Peyer's patch (tissue), 4 donors: ENCODE data around the gene IL20RB. TPM values are rescaled to one million over a fixed set of nuclear protein-coding genes. Genes with fewer than 3 reads are reported as not detected.
A peak's percentile ranks its signal among the peaks of the same experiment; 100 is the strongest.

Source experiments
- DNase-seq, 3 donors: peaks; one replicate each; pipeline ENCODE4 v3.0.0-alpha.2; 2017 to 2019
- H3K27ac ChIP-seq, 4 donors: fragments of 200-600 bp; sonication (generic); one replicate each; pipeline ENCODE4 v1.5.1; 2016 to 2019
- H3K27me3 ChIP-seq, 2 donors: fragments of 200-600 bp; sonication (generic); one replicate each; pipeline ENCODE4 v1.5.1; 2019
- H3K36me3 ChIP-seq, 3 donors: fragments of 200-600 bp; sonication (generic); one replicate each; pipeline ENCODE4 v1.5.1; 2016 to 2019
- H3K4me1 ChIP-seq, 4 donors: fragments of 200-600 bp; sonication (generic); one replicate each; pipeline ENCODE4 v1.5.1; 2016 to 2019
- H3K4me3 ChIP-seq, 4 donors: fragments of 200-600 bp; sonication (generic); 1 replicate in 3 of 4; 2 replicates in 1 of 4; pipeline ENCODE4 v1.5.1; 2016 to 2019; ENCODE audit warnings: mild to moderate bottlenecking in 1 of 4
- H3K9me3 ChIP-seq, 4 donors: fragments of 200-600 bp; sonication (generic); one replicate each; pipeline ENCODE4 v1.5.1; 2016 to 2019; ENCODE audit warnings: mild to moderate bottlenecking in 1 of 4
- CTCF ChIP-seq, 6 experiments: fragments of 450-650 bp in 4 of 6; fragments of 200-600 bp in 2 of 6; sonication (generic) in 1 of 6; IDR thresholded peaks; one replicate each; pipeline ENCODE4 v1.5.1; 2017 to 2019; ENCODE audit warnings: antibody characterized with exemption in 6 of 6, mild to moderate bottlenecking in 3 of 6, moderate library complexity in 1 of 6
- POLR2A ChIP-seq, 2 donors: fragments of 450-650 bp; IDR thresholded peaks; one replicate each; pipeline ENCODE4 v1.5.1; 2017; ENCODE audit warnings: antibody characterized with exemption in 2 of 2, mild to moderate bottlenecking in 2 of 2, moderate library complexity in 2 of 2
- total RNA-seq, 4 donors: library from RNA; depleted of rRNA; stranded (reverse); fragments of >200 nt; gene quantifications; one replicate each; pipeline ENCODE4 v1.1.0, GENCODE V29; 2016

The IL20RB gene
- total RNA-seq, 4 donors from 2014 or later = 0.54 to 1.7 (median 0.81) TPM

GRCh38 chr3:136946978-136947377 lies 10.8 kb upstream of the IL20RB start:
- Histone ChIP-seq H3K4me3 (no peak overlapping the region), H3K36me3 (no peaks in the 10 kb centered on the region), H3K27me3 (no peaks in the 10 kb centered on the region), H3K4me1 (peaks cover 0 to 7% (median 2%) of the 10 kb centered on the region in 4 donors), H3K27ac (no peak overlapping the region), H3K9me3 (no peaks in the 10 kb centered on the region)
- DNase-seq = no peak
- no peak for TF ChIP-seq CTCF (IDR thresholded peaks at IDR 0.05)
- no peak for TF ChIP-seq POLR2A (IDR thresholded peaks at IDR 0.05)

- TF ChIP-seq POLR2A (IDR thresholded peaks at IDR 0.05) = no peak
- no peak for TF ChIP-seq CTCF (IDR thresholded peaks at IDR 0.05)
- no peak overlapping the region for H3K27ac ChIP-seq
These were observed 10.3 kb upstream of the IL20RB start for GRCh38 chr3:136947477-136947876.

GRCh38 chr3:136949146-136949545 lies 8.6 kb upstream of the IL20RB start:
- Histone ChIP-seq H3K27ac (no peak overlapping the region), H3K4me3 (no peak overlapping the region), H3K36me3 (no peaks in the 10 kb centered on the region), H3K27me3 (no peaks in the 10 kb centered on the region), H3K9me3 (no peaks in the 10 kb centered on the region), H3K4me1 (no peaks in the 10 kb centered on the region)
- TF ChIP-seq POLR2A (IDR thresholded peaks at IDR 0.05) (no peak), CTCF (IDR thresholded peaks at IDR 0.05) (no peak)
- no peak for DNase-seq

More at GRCh38 chr3:136947477-136947876, 10.3 kb upstream of the IL20RB start:
- no peaks in the 10 kb centered on the region for H3K36me3 ChIP-seq
- peaks cover 0 to 5% (median 1%) of the 10 kb centered on the region in 4 donors for H3K4me1 ChIP-seq
- DNase-seq = no peak
- no peak overlapping the region for H3K4me3 ChIP-seq
- H3K27me3 ChIP-seq = no peaks in the 10 kb centered on the region
- no peaks in the 10 kb centered on the region for H3K9me3 ChIP-seq

DNA sequence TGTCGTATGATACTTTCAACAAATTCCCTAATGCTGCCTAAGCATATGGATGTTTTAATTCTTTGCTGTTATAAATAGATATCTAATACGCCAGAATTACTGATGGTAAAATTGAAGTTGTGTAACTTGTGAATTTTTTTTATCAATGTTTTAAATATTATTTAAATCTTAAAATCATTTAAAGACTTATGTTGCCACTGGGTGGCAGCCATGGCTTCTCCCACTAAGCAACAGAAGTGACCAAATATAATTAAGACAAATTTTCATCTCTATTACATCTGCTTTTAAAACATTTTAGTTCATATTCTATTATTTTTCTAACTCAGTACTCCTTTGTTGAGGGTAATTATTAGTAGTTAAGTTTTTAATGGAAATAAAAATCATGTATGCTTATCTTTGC lies 8.1 kb upstream of the IL20RB start:
- H3K9me3 ChIP-seq = no peaks in the 10 kb centered on the region
- H3K4me3 ChIP-seq = no peak overlapping the region
- TF ChIP-seq POLR2A (IDR thresholded peaks at IDR 0.05) (no peak), CTCF (IDR thresholded peaks at IDR 0.05) (peak in 3 of 6 experiments; percentile 20 to 26 (median 25))
- peaks cover 0 to 5% (median 0%) of the 10 kb centered on the region in 4 donors for H3K4me1 ChIP-seq
- no peaks in the 10 kb centered on the region for H3K36me3 ChIP-seq
- DNase-seq = no peak
- H3K27ac ChIP-seq = no peak overlapping the region
- no peaks in the 10 kb centered on the region for H3K27me3 ChIP-seq

DNA sequence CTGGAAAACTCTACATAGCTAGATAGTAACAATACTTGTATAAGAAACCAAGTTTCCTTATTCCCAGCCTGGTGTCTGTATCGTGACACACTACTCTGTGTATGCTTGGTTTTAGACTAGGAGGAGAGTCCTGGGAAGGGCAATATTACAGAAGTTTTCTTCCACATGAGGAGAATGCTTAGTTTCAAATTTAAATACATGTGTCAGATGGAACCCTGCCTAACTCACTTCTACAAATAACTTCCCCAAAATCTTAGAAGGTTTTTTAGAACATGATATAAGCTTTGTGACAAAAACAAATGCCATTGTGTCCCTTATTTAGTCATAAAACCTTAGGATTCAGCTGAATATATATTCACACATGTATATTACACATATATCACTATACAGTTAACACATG lies 7.2 kb upstream of the IL20RB start:
- Histone ChIP-seq H3K36me3 (no peaks in the 10 kb centered on the region), H3K27me3 (no peaks in the 10 kb centered on the region), H3K4me3 (no peak overlapping the region), H3K4me1 (peaks cover 0 to 12% (median 0%) of the 10 kb centered on the region in 4 donors), H3K27ac (no peak overlapping the region), H3K9me3 (no peaks in the 10 kb centered on the region)
- no peak for TF ChIP-seq POLR2A (IDR thresholded peaks at IDR 0.05)
- TF ChIP-seq CTCF (IDR thresholded peaks at IDR 0.05) = no peak
- DNase-seq = no peak

DNA sequence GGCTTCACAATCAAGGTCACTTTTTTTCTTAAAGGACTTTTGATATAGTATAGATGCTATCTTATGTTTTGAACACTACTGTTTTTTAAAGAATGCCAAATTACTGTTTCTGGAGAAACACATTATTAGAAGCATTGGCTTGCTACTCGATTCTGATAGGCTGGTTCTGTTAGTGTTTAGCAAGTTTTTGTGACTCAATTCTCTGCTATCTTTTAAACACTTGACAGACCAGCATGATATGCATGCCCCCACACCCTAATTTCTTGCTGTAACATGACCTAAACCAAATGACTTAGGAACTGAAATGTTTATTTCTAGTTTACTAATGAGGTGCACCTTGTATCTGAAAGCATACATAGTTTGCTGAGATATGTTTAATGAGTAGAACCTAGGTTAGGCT lies 5.5 kb upstream of the IL20RB start:
- H3K4me3 ChIP-seq = no peak overlapping the region
- no peaks in the 10 kb centered on the region for H3K27me3 ChIP-seq
- peaks cover 0 to 19% (median 0%) of the 10 kb centered on the region in 4 donors for H3K4me1 ChIP-seq
- H3K27ac ChIP-seq = no peak overlapping the region
- no peaks in the 10 kb centered on the region for H3K9me3 ChIP-seq
- no peak for DNase-seq
- H3K36me3 ChIP-seq = no peaks in the 10 kb centered on the region
- TF ChIP-seq CTCF (IDR thresholded peaks at IDR 0.05) (no peak), POLR2A (IDR thresholded peaks at IDR 0.05) (no peak)
